ENCODE measurements around the gene RAD9A. TPM values are rescaled to one million over a fixed set of nuclear protein-coding genes. Genes with fewer than 3 reads are reported as not detected.

RAD9A gene
- total RNA-seq, 1 donor from 2014 or later: 22.6 TPM

GRCh38 chr11:67347964-67348749 lies 43.6 kb upstream of the RAD9A start:
- Histone ChIP-seq H3K36me3 (no peaks in the 10 kb centered on the region), H3K4me1 (peaks cover 4 to 20% of the 10 kb centered on the region in 2 donors), H3K9me3 (no peaks in the 10 kb centered on the region), H3K27ac (no peak overlapping the region), H3K27me3 (no peaks in the 10 kb centered on the region), H3K4me3 (no peak overlapping the region)
- TF ChIP-seq CTCF (IDR thresholded peaks at IDR 0.05): no peak
- intact Hi-C loops (cut with DNase I): no loop called here
- DNase-seq (ENCODE audit: low spot score in 2 of 2): no peak

- Histone ChIP-seq H3K27me3 (no peaks in the 10 kb centered on the region), H3K4me1 (peaks cover 4 to 22% of the 10 kb centered on the region in 2 donors), H3K9me3 (no peaks in the 10 kb centered on the region), H3K4me3 (no peak overlapping the region), H3K27ac (peak overlapping the region in 1 of 2 donors; percentile 31), H3K36me3 (no peaks in the 10 kb centered on the region)
- no peak for TF ChIP-seq CTCF (IDR thresholded peaks at IDR 0.05)
- no peak for DNase-seq (ENCODE audit: low spot score in 2 of 2)
- intact Hi-C loops (cut with DNase I): no loop called here
Measured at GRCh38 chr11:67349036-67349435, 42.8 kb upstream of the RAD9A start.

- Histone ChIP-seq H3K27ac (peak overlapping the region in 1 of 2 donors; percentile 31), H3K36me3 (no peaks in the 10 kb centered on the region), H3K9me3 (no peaks in the 10 kb centered on the region), H3K4me1 (peaks cover 4 to 25% of the 10 kb centered on the region in 2 donors), H3K27me3 (no peaks in the 10 kb centered on the region), H3K4me3 (no peak overlapping the region)
- no peak for DNase-seq (ENCODE audit: low spot score in 2 of 2)
- intact Hi-C loops (cut with DNase I): no loop called here
- TF ChIP-seq CTCF (IDR thresholded peaks at IDR 0.05): no peak
Measured at GRCh38 chr11:67349457-67349856, 42.3 kb upstream of the RAD9A start.

- H3K27me3 ChIP-seq: no peaks in the 10 kb centered on the region
- no peaks in the 10 kb centered on the region for H3K36me3 ChIP-seq
- no peaks in the 10 kb centered on the region for H3K9me3 ChIP-seq
- H3K4me1 ChIP-seq: peaks cover 5 to 29% of the 10 kb centered on the region in 2 donors
- intact Hi-C loops (cut with DNase I): no loop called here
- H3K27ac ChIP-seq: no peak overlapping the region
- no peak overlapping the region for H3K4me3 ChIP-seq
- no peak for TF ChIP-seq CTCF (IDR thresholded peaks at IDR 0.05)
- DNase-seq (ENCODE audit: low spot score in 2 of 2): no peak
Measured at GRCh38 chr11:67349928-67350465, 41.8 kb upstream of the RAD9A start.

- Histone ChIP-seq H3K9me3 (no peaks in the 10 kb centered on the region), H3K27me3 (no peaks in the 10 kb centered on the region), H3K27ac (peak overlapping the region; percentile 98 to 99), H3K36me3 (no peaks in the 10 kb centered on the region), H3K4me1 (peaks cover 20 to 44% of the 10 kb centered on the region in 2 donors), H3K4me3 (peak overlapping the region; percentile 68 to 80)
- peak in 1 of 2 donors; percentile 84 for DNase-seq (ENCODE audit: low spot score in 2 of 2)
- peak; percentile 87 to 92 (median 88) for TF ChIP-seq CTCF (IDR thresholded peaks at IDR 0.05)
- intact Hi-C loops (cut with DNase I): loop anchor here (1.0 to 2.0 kb wide), 2 partner anchors 31 to 233 kb away; partner anchors contain the start of gene KDM2A
Measured at GRCh38 chr11:67351275-67352005, 40.3 kb upstream of the RAD9A start.
